Measurements from ENCODE around the gene RNF10.
"Not testable (repeated sequence)": the region's sequence is repeated elsewhere in the genome, so short reads cannot be mapped to it uniquely, and the experiment has no call there.

The RNF10 gene

DNA sequence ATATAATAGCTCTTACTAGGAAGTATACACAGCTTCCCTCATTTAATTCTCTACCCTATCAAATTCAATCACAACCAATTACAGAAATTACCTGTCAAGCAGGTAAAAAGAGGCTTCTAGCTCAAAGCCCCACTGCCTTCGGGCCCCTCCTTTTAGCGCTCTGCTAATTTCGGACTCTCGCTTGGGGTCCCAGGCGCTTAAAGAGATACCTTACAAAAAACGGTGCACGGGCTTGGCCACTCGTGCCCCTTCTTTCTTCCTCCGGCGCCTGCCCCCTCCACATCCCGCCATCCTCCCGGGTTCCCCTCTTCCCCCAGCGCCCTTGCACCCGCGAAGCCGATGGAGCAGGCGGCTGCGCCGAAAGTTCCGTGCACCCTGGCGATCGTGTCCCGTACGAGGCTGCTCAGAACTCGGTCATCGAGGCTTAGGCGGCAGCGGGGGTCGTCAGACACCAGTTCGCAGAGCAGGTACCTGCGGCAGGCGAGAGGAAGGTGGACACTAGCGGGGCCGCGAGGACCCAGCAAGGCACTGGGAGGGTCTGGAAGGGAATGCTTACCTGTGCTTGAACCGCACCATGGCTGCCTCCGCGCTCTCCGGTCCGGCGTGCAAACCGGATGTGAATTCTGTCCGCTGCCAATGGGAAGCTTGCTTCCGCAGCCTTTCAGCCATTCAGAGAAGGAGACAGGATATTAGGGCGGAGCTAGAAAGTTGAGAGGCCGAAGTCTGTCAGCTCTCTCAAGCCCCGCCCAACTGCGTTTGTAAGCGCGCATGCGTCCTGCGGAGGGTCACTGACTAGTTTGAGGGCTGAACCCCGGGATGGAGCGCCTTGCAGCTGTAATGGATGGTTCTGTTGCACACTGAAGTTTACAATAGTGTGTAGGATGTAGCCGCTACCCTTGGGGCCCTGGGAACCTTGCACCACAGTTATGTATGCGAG lies 46.9 kb downstream of the RNF10 start, which contains the start of gene POP5:
Gene POP5, minus strand, starts transcription at position 616 of the 937 bp plus-strand sequence. Its CDS starts 40 bp downstream, at position 576.
- peak; percentile 95 for DNase-seq

DNA sequence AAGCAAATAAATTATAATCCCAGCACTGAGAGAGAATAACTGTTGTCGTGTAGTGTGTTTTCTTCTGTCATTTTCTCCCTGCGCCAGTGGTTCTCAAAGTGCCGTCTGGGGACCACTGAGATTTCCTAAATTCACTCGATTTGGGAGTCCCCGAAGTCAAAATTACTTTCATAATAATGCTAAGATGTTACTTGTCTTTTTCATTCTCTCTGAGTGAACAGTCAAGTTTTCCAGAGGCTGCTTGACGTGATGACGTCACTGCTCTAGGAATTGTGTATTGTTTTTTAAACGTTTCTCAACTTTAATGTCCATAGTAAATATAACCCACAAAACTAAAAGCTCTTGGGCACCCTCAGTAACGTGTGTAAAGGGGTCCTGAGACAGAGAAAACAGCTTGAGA lies 47.8 kb downstream of the RNF10 start:
- no peak for DNase-seq

DNA sequence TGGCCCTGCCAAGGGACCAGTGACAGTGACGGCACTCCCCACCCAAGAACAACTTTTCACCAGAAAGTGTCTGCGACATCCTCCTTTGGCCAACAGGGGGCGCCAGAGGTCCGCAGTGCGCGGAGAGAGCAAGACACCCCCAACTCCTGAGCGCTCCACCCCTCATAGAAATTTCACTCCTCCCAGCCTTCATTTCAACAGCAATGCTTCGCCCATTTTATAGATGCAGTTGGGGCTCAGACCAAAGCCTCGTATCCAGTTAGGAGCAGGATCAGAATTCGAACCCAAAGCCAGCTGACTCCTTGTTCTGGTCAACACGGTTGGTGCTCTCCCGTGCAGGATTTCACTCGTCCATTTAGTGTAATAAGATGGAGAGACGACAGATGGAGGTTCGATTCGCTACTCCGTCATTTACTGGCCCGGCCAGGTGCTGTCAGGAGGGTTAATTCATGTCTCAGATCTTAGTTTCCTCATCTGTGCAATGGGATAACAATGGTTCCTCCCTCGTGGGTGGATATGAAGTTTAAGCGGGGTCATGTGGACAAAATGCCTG lies 49.4 kb downstream of the RNF10 start:
- DNase-seq: peak; percentile 82

DNA sequence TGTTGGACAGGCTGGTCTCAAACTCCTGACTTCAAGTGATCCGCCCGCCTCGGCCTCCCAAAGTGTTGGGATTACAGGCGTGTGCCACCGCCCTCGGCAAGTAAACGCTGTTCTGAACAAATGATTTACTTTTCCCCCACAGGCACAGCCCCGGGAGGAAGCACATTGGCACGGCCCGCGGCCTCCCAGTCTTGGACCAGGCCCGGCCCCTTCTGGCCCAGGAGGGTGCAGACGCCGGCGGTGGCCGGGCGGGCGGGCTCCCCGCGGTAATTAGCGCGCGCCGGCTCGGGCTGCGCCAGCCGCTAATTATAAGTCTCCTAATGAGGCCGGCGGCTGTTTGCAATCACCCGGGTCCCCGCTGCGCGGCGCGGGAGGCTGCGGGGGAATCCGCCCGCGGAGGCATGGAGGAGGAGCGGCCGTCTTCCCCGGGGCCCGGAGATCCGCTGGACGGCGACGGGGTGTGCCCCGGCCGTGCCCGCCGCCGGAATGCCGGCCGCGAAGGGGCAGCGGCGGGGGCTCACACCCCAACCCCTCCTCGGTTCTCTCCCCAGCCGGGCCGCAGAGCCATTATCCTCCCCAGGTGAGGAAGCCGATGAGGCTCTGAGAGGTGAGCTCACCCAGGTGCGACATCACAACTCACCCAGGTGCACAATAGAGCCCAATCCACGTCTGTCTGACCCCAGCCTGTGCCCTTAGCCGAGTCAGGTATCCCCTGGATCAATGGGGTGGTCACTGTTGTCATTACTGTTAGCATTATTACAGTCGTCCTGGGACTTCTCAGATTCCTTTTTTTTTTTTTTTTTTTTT lies 50.4 kb downstream of the RNF10 start:
- DNase-seq: peak; percentile 54

DNA sequence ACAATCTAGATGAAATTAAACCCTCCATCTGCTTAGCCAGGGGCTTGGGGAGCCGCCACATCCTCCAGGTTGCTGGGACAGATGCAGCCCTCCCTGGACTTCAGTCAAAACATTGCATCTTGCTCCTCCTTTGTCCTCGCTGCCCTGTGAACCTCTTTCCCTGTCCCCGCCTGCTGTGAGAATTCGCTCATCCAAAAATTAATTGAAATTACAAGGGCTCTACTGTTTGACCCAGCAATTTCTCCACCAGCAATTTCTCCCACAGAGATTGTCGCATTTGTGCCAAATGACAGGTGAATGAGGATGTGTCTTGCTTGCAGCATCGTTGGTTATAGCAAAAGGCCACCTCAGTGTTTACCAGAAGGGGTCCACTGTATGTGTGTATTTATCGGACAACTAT lies 52.0 kb downstream of the RNF10 start:
- DNase-seq: no peak

DNA sequence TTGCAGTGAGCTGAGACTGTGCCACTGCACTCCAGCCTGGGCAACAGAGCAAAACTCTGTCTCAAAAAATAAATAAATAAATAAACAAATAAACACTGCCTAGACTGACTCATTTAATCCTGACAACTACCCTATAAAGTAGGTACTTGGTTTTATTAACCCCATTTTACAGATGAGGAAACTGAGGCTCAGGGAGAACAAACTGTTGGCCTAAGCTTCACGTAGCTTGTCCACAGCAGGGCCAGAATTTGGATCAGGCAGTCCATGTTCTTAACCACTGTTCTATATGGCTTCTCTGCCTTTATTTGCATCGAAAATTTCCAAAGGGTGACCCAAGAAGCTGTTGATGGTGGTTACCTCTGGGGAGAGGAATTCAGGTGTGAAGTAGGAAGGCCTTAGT lies 52.7 kb downstream of the RNF10 start:
- DNase-seq: no peak

DNA sequence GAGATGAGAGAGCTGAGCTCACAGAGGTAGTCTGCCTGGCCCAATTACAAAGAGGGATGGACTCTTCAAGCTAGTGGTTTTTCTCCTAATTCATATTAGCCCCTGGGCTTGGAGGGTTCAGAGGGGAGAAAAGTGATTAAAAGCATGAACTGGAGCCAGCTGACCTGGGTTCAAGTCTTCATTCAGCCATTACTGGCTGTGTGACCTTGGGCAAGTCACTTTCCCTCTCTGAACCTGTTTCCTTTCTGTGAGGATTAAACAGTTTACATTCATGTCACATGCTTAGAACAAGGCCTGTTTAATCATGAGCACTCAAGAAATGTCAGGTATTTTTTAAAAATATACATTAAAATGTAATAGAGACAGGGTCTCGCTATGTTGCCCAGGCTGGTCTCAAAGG lies 54.2 kb downstream of the RNF10 start:
- DNase-seq: no peak

DNA sequence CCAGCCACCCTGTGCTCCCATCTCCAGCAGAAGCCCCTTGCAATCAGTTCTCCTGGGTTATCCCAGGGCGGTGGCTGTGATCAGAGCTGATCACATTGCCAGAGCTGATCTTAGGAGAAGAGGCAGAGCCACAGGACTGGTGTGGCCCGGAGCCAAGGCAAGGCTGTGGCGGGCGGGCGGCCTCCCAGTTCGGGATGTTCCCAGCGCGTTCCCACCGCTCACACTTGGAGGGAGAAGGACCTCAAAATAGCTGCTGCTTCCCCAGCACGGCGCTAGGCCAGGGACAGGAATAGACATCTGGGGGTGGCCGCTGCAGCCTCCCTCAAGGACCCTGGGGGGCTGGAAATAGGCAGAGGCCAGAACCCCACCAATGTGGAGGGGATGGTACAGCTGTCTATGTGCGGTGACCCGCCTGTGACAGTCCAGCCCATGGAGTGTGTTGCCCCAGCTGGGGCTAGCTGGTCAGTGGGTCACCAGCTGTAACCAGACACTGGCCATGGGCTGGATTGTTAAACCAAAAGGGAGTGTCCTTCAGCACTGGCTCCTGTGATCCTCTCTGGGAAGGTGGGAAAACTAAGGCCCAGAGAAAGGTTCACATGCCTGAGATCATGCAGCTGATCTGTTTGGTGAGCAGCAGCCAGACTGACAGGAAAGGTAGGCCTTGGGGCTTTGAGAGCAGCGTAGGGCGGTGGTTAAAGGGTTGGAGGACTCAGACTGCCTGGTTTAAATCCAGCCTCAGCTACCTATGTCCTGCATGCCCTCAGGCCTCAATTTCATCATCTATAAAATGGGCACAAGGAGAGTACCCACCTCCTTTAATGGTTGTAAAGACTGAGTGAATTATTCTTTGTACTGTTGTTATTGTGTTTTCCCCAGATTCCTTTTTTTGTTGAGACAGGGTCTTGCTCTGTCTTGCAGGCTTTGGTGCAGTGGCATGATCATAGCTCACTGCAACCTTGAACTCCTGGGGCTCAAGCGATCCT lies 55.1 kb downstream of the RNF10 start:
- peak; percentile 72 for DNase-seq

DNA sequence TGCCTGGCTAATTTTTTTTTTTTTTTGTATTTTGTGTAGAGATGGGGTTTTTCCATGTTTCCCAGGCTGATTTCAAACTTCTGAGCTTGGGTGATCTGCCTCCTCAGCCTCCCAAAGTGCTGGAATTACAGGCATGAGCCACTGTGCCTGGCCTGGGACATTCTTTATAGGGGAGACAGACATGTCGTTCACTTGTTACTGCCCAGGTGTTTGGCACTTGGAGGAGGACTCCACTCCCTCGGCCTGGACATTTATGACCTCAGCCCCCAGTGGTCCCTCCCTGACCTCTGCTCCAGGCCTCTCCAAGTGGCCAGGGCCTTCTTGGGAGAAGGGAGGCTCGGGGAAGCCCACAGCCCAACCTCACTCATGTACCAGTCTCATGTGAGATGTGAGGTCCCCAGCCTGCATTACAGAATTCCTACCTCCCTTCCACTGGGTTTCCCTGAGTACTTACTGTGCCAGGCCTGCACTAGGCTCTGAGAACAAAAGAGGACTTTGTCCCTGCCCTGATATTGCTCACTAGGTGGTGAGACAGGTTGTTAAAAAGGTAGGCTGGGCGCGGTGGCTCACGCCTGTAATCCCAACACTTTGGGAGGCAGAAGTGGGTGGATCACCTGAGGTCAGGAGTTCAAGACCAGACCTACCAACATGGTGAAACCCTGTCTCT lies 56.7 kb downstream of the RNF10 start:
- no peak for DNase-seq

DNA sequence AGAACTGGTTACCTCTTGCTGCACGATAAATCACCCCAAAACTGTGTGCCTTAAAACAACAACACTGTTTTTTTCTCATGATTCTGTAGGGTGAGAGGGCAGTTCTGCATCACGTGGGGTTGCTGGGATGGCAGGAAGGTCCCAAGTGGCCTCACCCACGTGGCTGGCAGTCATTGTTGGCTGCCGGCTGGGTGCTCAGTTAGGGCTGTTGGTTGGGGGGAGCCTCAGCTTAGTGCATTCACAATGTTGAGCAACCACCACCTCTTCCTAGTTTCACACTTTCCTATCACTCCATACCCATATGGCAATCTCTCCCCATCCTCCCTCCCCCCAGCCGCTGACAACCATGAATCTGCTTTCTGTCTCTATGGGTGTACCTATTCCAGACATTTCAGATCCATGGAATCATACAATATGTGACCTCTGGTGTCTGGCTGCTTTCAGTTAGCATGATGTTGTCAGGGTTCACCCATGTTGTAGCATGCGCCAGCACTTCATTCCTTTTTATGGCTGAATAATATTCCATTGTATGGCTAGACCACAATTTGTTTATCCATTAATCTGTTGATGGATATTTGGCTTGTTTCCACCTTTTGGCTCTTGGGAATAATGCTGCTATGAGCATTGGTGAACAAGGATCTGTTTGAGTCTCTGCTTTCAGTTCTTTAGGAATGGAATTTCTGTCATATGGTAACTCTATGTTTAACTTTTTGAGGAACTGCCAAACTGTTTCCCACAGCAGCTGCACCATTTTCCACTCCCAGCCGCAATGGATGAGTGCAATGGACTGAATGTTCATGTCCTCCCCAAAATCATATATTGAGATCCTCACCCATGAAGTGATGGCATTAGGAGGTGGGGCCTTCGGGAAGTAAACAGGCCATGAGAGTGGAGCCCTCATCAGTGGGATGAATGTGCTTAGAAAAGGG lies 58.2 kb downstream of the RNF10 start:
- no peak for DNase-seq

DNA sequence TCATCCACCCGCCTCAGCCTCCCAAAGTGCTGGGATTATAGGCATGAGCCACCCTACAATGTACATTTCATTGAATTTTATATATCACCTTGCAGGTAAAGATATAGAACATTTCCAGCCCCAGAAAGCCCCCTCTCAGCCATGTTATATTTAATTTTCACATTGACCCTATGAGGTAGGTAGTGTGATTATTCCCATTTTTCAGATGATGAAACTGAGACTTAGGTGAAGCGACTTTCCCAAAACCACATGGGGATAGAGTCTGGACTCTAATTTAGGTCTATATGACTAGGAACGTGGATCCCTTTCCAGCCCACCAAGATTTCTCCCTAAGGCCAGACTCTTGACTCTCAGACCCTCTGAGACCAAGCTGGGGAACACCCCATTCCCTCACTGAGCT lies 62.7 kb downstream of the RNF10 start:
- no peak for DNase-seq

DNA sequence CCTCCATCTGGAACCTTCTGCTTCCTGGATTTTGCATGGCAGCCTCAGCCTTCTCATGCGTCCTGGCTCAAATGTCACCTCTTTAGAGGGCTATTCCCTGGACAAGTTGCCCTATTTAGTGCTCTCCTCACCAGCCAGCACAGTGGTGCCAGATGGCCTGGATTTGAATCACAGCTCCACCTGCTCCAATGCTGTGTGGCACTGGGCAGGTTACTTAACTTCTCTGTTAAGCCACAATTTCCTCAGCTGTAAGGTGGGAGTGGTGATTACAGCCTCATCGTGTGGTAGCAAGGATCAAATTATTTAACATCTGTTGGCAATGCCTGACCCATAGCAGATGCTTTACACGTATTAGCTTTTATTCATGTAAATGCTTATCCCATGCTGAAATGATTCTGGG lies 63.7 kb downstream of the RNF10 start:
- DNase-seq: no peak

DNA sequence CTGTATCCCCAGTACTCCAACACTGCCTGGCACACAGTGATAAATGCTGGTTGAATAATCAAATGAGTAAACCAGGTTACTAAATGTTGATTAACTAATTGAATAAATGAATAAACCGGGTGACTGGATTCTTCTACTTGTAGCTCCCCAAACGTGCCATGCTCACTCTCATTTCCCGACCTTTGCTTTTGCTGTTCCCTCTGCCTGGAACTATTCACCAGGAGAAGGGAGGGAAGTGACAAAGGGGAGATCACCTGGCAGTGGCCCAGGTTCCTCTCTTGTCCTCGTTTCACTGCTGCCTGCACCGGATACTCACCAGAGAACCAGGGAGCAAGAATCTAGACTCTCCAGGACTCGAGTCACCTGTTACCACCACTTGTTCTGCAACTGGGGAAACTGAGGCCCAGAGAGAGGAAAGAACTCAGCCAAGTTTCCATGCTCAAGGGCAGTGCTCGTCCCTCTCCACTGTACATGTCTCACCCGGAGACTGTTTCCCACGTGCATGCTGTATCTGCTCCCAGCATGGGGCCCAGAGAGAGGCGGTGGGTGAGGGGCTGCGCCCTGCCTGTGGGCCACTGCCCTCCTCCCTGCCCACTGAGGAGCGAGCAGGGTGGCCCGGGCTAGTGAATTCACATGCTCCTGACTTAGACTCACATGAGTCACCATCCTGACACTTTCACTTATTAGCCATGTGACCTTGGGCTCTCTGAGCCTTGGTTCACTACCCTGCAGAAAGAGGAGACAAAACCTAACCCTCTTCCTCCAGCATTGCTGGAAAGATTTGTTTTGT lies 64.7 kb downstream of the RNF10 start:
- DNase-seq: no peak

DNA sequence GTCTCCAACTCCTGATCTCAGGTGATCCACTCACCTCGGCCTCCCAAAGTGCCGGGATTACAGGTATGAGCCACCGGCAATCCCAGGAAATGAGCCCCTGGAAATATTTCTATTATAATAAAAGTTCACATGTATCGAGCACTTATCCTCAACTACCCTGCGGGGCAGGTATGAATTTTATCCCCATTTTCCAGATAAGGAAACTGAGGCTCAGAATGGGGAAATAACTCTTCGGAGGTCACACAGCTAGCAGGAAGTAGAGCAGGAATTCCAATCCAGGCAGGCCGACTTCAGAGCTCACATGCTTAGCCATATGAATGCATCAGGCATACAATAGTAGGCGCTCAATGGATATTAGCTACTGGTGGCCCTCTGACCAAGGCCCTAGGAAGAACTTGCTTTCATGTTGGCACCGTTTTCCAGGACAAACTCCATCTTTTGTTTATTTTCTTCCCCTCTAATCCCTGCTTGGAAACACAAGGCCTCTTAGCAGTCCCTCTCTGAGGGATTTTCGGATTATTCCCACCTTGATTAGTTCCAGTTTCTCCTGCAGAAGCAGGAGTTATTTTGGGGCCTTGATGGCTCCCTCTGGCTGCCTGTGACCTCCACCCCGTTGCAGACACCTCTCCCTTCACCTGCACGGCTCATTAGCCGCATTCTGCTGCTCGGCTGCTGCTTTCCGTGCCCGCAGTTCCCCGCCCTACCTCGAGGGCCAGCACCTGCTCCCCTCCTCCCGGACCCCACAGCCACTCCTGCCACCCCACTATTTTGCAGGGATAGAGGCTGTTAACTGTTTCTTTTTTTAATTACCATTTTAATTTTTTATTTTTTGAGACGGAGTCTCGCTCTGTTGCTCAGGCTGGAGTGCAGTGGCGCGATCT lies 65.8 kb downstream of the RNF10 start:
- DNase-seq: no peak

DNA sequence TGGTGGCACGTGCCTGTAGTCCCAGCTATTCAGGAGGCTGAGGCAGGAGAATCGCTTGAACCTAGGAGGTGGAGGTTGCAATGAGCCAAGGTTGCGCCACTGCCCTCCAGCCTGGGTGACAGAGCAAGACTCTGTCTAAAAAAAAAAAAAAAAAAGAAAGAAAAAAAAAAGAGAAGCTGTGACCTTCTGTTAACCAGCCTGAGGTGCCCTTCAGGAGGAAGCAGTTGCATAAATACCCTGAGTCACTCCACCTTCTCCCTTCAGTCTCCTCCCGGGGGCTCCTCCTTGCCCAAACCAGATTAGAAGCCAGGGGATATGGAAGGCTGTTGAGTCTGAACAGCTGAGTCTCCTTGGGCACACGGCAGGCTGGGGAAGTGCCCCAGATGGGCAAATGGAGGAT lies 68.3 kb downstream of the RNF10 start:
- DNase-seq: not testable (repeated sequence)

DNA sequence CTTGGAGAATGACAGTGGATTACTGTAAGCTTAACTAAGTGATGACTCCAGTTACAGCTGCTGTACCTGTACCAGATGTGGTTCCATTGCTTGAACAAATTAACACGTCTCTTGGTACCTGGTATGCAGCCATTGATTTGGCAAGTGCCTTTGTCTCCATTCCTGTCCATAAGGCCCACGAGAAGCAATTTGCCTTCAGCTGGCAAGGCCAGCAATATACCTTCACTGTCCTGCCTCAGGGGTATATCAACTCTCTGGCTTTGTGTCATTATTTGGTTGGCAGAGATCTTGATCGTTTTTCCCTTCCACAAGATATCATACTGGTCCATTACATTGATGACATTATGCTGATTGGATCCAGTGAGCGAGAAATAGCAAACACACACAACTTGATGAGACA lies 76.4 kb downstream of the RNF10 start:
- no peak for DNase-seq

DNA sequence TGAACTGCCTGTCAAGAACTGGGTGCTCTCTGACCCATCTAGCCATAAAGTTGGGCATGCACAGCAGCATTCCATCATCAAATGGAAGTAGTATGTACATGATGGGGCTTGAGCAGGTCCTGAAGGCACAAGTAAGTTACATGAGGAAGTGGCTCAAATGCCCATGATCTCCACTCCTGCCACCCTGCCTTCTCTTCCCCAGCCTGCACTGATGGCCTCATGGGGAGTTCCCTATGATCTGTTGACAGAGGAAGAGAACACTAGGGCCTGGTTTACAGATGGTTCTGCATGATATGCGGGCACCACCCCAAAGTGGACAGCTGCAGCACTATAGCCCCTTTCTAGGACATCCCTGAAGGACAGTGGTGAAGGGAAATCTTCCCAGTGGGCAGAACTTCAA lies 77.4 kb downstream of the RNF10 start:
- not testable (repeated sequence) for DNase-seq

DNA sequence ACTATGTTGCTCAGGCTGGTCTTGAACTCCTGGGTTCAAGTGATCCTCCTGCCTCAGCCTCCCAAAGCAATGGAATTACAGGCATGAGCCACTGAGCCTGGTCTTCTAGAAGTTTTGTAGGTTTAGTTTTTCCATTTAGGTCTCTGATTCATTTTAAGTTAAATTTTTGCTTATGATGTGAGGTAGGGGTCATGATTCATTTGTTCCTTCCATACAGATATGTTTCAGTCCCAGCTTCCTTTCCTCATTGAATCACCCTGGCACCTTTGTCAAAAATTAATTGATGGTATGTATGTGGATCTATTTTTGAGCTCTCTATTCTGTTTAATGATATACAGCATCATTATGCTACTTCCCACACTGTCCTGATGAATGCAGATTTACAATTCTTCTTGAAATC lies 80.7 kb downstream of the RNF10 start:
- DNase-seq: no peak

DNA sequence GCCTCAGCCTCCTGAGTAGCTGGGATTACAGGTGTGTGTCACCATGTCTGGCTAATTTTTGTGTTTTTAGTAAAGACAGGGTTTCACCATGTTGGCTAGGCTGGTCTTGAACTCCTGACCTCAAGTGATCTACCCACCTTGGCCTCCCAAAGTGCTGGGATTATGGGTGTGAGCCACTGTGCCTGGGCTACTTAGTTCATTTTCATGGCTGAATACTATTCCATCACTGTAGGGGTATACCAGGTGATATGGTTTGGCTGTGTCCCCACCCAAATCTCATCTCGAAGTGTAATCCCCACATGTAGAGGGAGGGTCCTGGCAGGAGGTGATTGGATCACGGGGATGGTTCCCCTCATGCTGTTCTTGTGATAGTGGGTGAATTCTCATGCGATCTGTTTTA lies 83.0 kb downstream of the RNF10 start:
- not testable (repeated sequence) for DNase-seq

All from left hindlimb (tissue), 1 donor.